Measurements from ENCODE around the gene XRRA1. TPM values are rescaled to one million over a fixed set of nuclear protein-coding genes. Genes with fewer than 3 reads are reported as not detected.

Gene XRRA1
- total and polyA plus RNA-seq, 2 of the 13 experiments (the other 11 are each of a cell fraction or from before 2014, with no cell fraction given): 7.6 to 10.5 TPM

DNA sequence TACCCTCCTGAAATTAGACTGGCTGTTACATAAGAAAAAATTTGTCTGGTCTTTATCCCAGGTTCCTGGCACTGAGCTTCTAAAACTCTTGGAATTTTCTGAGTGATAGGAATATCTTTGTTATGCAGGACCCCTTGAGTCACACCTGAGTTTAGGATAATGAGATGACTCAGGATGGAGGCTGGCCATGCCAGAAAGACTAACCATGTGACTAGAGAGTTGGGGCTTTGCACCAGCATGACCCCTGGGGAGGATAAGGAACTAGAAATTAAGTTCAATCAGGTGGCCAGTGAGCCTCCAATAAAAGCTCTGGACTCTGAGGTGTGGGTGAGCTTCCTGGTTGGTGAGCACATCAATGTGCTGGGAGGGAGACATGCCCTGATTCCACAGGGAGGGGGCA, 88.1 kb downstream of the XRRA1 start:
- no peak overlapping the region for H3K4me2 ChIP-seq (ENCODE audit: low read depth, low read length)
- ChIA-PET CTCF (ENCODE audit: low intra/inter-chr PET ratio, low total read pairs) (no interaction called here), POLR2A (no interaction called here)
- no peak overlapping the region for H3K4me3 ChIP-seq (replicated peaks in 1 of 3; ENCODE audit: insufficient read depth in 1 of 3, low read depth in 2 of 3, low read length in 3 of 3)
- FAIRE-seq (no peak), DNase-seq (ENCODE audit: low spot score) (no peak), ATAC-seq (no peak)
- H3K79me2 ChIP-seq (ENCODE audit: insufficient read depth, low read length): no peaks in the 10 kb centered on the region
- BruUV-seq (replicated peaks): no TSS peak
- H3K27me3 ChIP-seq (ENCODE audit: control insufficient read depth in 1 of 2, insufficient read depth in 2 of 2, low read length in 2 of 2): no peaks in the 10 kb centered on the region
- peaks cover 7% of the 10 kb centered on the region for H3K9me3 ChIP-seq (ENCODE audit: low read length)
- no peaks in the 10 kb centered on the region for H3K4me1 ChIP-seq (ENCODE audit: insufficient read depth, low read length)
- intact Hi-C loops (cut with micrococcal nuclease; ENCODE audit: unreplicated experiment) (no loop called here), in situ Hi-C loops (cut with HindIII; ENCODE audit: extremely low pct_ligation_motif_present, low pct_unique_long_range_greater_than_20kb) (no loop called here)
- H3K27ac ChIP-seq (ENCODE audit: extremely low read length, insufficient read depth, low read length): no peak overlapping the region
- peaks cover 5 to 61% of the 10 kb centered on the region in 2 experiments; a peak in 3 of 5 replicates for H3K36me3 ChIP-seq (replicated peaks in 1 of 2; ENCODE audit: control insufficient read depth in 1 of 2, insufficient read depth in 2 of 2, low read length in 2 of 2)
- H3K9ac ChIP-seq (ENCODE audit: insufficient read depth, low read depth, low read length): no peak overlapping the region
- no peak overlapping the region for H2AFZ ChIP-seq (ENCODE audit: low read length)
- no peak for TF ChIP-seq ZNF75D (CRISPR knock-in tag; IDR thresholded peaks at IDR 0.05; ENCODE audit: borderline replicate concordance)
- H4K20me1 ChIP-seq (ENCODE audit: insufficient read depth, low read length): no peaks in the 10 kb centered on the region

DNA sequence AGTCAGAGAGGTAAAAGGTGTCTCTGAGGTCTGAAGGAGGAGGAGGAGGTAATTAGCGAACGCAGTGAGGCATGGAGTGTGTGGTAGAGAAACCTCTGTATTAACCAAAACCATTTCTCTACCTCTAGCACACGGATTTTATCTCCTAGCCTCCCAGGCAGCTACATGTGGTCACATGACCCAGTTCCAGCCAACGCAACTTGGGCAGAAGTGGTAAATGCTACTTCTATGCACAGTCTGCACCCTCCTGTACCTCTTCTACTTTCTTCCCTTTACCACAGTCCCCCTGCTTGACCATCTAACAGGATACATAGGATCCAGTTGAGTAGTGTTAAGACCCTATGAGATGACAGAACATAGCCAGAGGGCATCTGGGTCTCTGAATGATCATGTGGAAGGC, 95.7 kb downstream of the XRRA1 start:
- no peak for DNase-seq (ENCODE audit: low spot score)
- Histone ChIP-seq H3K4me2 (ENCODE audit: low read depth, low read length) (no peak overlapping the region), H3K9ac (ENCODE audit: insufficient read depth, low read depth, low read length) (no peak overlapping the region), H3K27me3 (ENCODE audit: control insufficient read depth in 1 of 2, insufficient read depth in 2 of 2, low read length in 2 of 2) (no peaks in the 10 kb centered on the region), H3K4me1 (ENCODE audit: insufficient read depth, low read length) (peaks cover 27% of the 10 kb centered on the region), H4K20me1 (ENCODE audit: insufficient read depth, low read length) (no peaks in the 10 kb centered on the region), H3K9me3 (ENCODE audit: low read length) (no peaks in the 10 kb centered on the region), H3K27ac (ENCODE audit: extremely low read length, insufficient read depth, low read length) (no peak overlapping the region), H3K79me2 (ENCODE audit: insufficient read depth, low read length) (no peaks in the 10 kb centered on the region), H2AFZ (ENCODE audit: low read length) (no peak overlapping the region), H3K4me3 (replicated peaks in 1 of 3; ENCODE audit: insufficient read depth in 1 of 3, low read depth in 2 of 3, low read length in 3 of 3) (no peak overlapping the region), H3K36me3 (replicated peaks in 1 of 2; ENCODE audit: control insufficient read depth in 1 of 2, insufficient read depth in 2 of 2, low read length in 2 of 2) (peaks cover 10 to 31% of the 10 kb centered on the region in 2 experiments)
- ChIA-PET CTCF (ENCODE audit: low intra/inter-chr PET ratio, low total read pairs) (no interaction called here), POLR2A (no interaction called here)
- intact Hi-C loops (cut with micrococcal nuclease; ENCODE audit: unreplicated experiment) (no loop called here), in situ Hi-C loops (cut with HindIII; ENCODE audit: extremely low pct_ligation_motif_present, low pct_unique_long_range_greater_than_20kb) (no loop called here)
- TF ChIP-seq ARNT2 (CRISPR knock-in tag; IDR thresholded peaks at IDR 0.05; ENCODE audit: low read depth) (no peak), ZNF501 (CRISPR knock-in tag; IDR thresholded peaks at IDR 0.05) (no peak), ZIK1 (CRISPR knock-in tag; IDR thresholded peaks at IDR 0.05; ENCODE audit: borderline replicate concordance, low read depth) (no peak), ZNF605 (CRISPR knock-in tag; IDR thresholded peaks at IDR 0.05) (no peak), ZBTB3 (CRISPR knock-in tag; IDR thresholded peaks at IDR 0.05; ENCODE audit: borderline replicate concordance, low read depth) (no peak), ZBTB38 (CRISPR knock-in tag; IDR thresholded peaks at IDR 0.05) (no peak), ZNF557 (CRISPR knock-in tag; IDR thresholded peaks at IDR 0.05) (no peak), MAFK (conservative IDR thresholded peaks at IDR 0.05 in 1 of 2, IDR thresholded peaks at IDR 0.05 in 1 of 2; ENCODE audit: low read length in 2 of 2) (no peak), NR2F6 (IDR thresholded peaks at IDR 0.05) (no peak), NR2F6 (CRISPR knock-in tag; IDR thresholded peaks at IDR 0.05) (no peak)
- TF ChIP-seq, protein P1, sequence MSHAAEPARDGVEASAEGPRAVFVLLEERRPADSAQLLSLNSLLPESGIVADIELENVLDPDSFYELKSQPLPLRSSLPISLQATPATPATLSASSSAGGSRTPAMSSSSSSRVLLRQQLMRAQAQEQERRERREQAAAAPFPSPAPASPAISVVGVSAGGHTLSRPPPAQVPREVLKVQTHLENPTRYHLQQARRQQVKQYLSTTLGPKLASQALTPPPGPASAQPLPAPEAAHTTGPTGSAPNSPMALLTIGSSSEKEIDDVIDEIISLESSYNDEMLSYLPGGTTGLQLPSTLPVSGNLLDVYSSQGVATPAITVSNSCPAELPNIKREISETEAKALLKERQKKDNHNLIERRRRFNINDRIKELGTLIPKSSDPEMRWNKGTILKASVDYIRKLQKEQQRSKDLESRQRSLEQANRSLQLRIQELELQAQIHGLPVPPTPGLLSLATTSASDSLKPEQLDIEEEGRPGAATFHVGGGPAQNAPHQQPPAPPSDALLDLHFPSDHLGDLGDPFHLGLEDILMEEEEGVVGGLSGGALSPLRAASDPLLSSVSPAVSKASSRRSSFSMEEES (CRISPR knock-in tag; IDR thresholded peaks at IDR 0.05): no peak
- TF ChIP-seq, protein P2, sequence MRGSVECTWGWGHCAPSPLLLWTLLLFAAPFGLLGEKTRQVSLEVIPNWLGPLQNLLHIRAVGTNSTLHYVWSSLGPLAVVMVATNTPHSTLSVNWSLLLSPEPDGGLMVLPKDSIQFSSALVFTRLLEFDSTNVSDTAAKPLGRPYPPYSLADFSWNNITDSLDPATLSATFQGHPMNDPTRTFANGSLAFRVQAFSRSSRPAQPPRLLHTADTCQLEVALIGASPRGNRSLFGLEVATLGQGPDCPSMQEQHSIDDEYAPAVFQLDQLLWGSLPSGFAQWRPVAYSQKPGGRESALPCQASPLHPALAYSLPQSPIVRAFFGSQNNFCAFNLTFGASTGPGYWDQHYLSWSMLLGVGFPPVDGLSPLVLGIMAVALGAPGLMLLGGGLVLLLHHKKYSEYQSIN (CRISPR knock-in tag; IDR thresholded peaks at IDR 0.05; ENCODE audit: borderline replicate concordance): no peak
- no TSS peak for BruUV-seq (replicated peaks)
- WGBS (ENCODE audit: low lambda C conversion rate): 94% methylated on average over 4 of the region's 4 CpGs
- ATAC-seq: no peak
- FAIRE-seq: no peak
